Cardiac muscle cell (in vitro differentiated cells and primary cell): ENCODE data around the gene GAB1. TPM values are rescaled to one million over a fixed set of nuclear protein-coding genes. Genes with fewer than 3 reads are reported as not detected.

ENCODE experiments used
- DNase-seq, 2 donors: peaks; one replicate each; pipeline versions ENCODE4 v3.0.0 to v3.0.0-alpha.2; 2010 to 2017; ENCODE audit warnings: low read depth in 1 of 2, low spot score in 1 of 2
- H3K27ac ChIP-seq: fragments of 200-600 bp; sonication (generic); 2 replicates; pipeline ENCODE4 v1.5.1; 2016
- H3K27me3 ChIP-seq: fragments of 200-600 bp; sonication (generic); 2 replicates; pipeline ENCODE4 v1.6.0; 2016; ENCODE audit warnings: control low read depth
- H3K36me3 ChIP-seq: fragments of 200-600 bp; sonication (generic); 2 replicates; pipeline ENCODE4 v1.5.1; 2016; ENCODE audit warnings: control low read depth
- H3K4me1 ChIP-seq: fragments of 200-600 bp; sonication (generic); 2 replicates; pipeline ENCODE4 v1.8.1; 2017; ENCODE audit warnings: low read depth, mild to moderate bottlenecking, mixed run types
- H3K4me3 ChIP-seq: fragments of 200-600 bp; sonication (generic); 2 replicates; pipeline ENCODE4 v1.5.1; 2016; ENCODE audit warnings: mild to moderate bottlenecking
- H3K9me3 ChIP-seq: fragments of 200-600 bp; sonication (generic); 2 replicates; pipeline ENCODE4 v1.5.1; 2017; ENCODE audit warnings: low read depth, mild to moderate bottlenecking, control low read depth
- polyA plus RNA-seq: library from polyadenylated mRNA; unstranded; fragments of >200 nt; fragmentation: Nextera tagmentation; extraction: Ambion mirVana; gene quantifications from 2 replicates; pipeline ENCODE4 v1.2.1, GENCODE V29; 2016
- total RNA-seq: library from RNA; depleted of rRNA; stranded (reverse); fragments of >200 nt; gene quantifications from 2 replicates; pipeline ENCODE4 v1.2.3, GENCODE V29; 2016
- TF ChIP-seq, protein P1 (sequence below): IDR thresholded peaks from 2 replicates; pipeline ENCODE4 v1.5.1; 2012; ENCODE audit warnings: low read depth, mild to moderate bottlenecking, low read length

The GAB1 gene
- total and polyA plus RNA-seq, 2 experiments from 2014 or later = 11.9 to 63.9 TPM

DNA sequence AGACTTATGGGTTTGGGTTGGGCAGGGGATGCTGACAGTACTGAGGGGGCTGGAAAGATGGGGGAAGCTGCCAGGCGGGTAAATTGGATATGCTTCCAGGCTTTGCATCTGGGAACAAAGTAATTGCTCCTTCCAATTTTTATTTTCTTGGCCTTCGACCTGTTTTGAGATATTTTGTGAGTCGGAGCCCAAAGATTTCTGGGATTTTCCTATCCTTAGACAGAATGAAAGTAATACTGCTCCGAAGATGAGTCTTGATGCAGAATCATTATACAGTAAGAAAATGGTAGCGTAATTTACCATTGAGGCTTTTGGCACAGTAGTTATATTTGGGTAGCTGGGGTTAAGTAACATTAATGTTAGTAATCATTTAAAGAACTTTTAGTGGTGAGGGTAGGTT, 178.2 kb downstream of the GAB1 start:
- Histone ChIP-seq H3K9me3 (no peaks in the 10 kb centered on the region), H3K36me3 (peaks cover 16% of the 10 kb centered on the region), H3K27ac (peak overlapping the region; percentile 94), H3K27me3 (no peaks in the 10 kb centered on the region), H3K4me1 (peaks cover 15% of the 10 kb centered on the region), H3K4me3 (peak overlapping the region; percentile 77)
- TF ChIP-seq, protein P1, sequence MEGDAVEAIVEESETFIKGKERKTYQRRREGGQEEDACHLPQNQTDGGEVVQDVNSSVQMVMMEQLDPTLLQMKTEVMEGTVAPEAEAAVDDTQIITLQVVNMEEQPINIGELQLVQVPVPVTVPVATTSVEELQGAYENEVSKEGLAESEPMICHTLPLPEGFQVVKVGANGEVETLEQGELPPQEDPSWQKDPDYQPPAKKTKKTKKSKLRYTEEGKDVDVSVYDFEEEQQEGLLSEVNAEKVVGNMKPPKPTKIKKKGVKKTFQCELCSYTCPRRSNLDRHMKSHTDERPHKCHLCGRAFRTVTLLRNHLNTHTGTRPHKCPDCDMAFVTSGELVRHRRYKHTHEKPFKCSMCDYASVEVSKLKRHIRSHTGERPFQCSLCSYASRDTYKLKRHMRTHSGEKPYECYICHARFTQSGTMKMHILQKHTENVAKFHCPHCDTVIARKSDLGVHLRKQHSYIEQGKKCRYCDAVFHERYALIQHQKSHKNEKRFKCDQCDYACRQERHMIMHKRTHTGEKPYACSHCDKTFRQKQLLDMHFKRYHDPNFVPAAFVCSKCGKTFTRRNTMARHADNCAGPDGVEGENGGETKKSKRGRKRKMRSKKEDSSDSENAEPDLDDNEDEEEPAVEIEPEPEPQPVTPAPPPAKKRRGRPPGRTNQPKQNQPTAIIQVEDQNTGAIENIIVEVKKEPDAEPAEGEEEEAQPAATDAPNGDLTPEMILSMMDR = no peak
- no peak for DNase-seq

GRCh38 chr4:143515905-143516304, 179.2 kb downstream of the GAB1 start:
- peak overlapping the region; percentile 77 for H3K4me3 ChIP-seq
- TF ChIP-seq, protein P1 = no peak

GRCh38 chr4:143517764-143518163, 181.1 kb downstream of the GAB1 start:
- peaks cover 35% of the 10 kb centered on the region for H3K36me3 ChIP-seq
- no peak for DNase-seq
- TF ChIP-seq, protein P1 = no peak

More at GRCh38 chr4:143515905-143516304, 179.2 kb downstream of the GAB1 start:
- Histone ChIP-seq H3K4me1 (peaks cover 15% of the 10 kb centered on the region), H3K9me3 (no peaks in the 10 kb centered on the region), H3K27me3 (no peaks in the 10 kb centered on the region), H3K36me3 (peaks cover 21% of the 10 kb centered on the region), H3K27ac (no peak overlapping the region)
- no peak for DNase-seq

More at GRCh38 chr4:143517764-143518163, 181.1 kb downstream of the GAB1 start:
- Histone ChIP-seq H3K27ac (no peak overlapping the region), H3K4me3 (no peak overlapping the region), H3K4me1 (peaks cover 15% of the 10 kb centered on the region), H3K27me3 (no peaks in the 10 kb centered on the region), H3K9me3 (no peaks in the 10 kb centered on the region)

Other genes with a start within 250 kb of the GAB1 start
- gene USP38, start 152.0 kb upstream of the GAB1 start, total RNA-seq = 18.8 and 21.0 TPM in 2 replicates
- 8.7 and 10.9 TPM in 2 replicates for gene USP38, start 152.0 kb upstream of the GAB1 start, polyA plus RNA-seq
- gene SMARCA5, start 176.8 kb downstream of the GAB1 start, total RNA-seq = 43.8 and 49.6 TPM in 2 replicates
- 45.3 and 57.5 TPM in 2 replicates for gene SMARCA5, start 176.8 kb downstream of the GAB1 start, polyA plus RNA-seq